GM12872 (cell line): ENCODE measurements around the gene LAMB4.

ENCODE experiments used
- CTCF ChIP-seq: IDR thresholded peaks from 3 replicates; pipeline ENCODE4 v1.5.1; 2011; ENCODE audit warnings: low read depth, mild to moderate bottlenecking, low read length, moderate library complexity; ENCODE audit not compliant: insufficient read depth

Gene LAMB4

DNA sequence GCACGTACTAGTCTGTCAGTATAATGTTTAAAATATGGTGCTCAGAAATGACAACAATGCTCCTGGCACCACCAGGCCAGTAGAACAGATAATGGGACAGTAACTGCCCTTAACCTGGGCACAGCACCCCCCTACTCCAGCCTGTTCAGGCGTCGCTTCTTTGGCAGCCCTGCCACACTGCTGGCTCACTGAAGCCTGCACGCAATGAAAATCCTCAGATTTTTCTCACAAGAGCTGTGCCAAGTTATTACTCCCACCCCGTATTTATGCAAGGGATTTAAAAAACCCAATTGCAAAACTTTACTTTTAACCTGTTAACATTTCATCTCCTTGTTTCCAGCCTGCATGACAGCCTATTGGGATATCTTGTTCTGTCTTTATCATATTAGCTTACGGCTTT is 70.6 kb downstream of the LAMB4 start:
- TF ChIP-seq CTCF, result no peak

DNA sequence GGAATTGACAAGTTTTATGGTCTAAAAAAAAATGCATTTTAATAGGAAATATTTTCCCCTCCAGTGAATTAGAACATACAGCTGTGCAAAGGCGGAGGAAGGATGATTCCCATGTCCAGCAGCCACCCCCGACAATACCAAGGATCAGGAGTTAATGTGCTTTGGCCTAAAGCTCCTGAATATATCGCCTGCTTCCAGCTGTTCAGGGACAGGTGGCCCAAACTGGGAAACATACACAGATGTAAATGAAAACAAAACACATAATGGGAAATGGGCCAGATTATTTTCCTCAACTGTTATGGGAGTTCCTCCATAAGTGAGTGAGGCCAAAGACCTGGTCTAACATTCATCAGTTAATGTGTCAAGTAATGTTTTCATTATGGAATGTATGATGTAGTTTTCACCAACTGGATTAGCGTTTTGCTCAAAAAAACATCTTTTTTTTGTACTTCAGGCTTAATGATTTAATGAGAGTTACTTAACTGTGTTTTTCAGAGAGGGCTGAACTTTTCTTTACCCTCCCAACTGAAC is 72.1 kb downstream of the LAMB4 start:
- TF ChIP-seq CTCF, result no peak

DNA sequence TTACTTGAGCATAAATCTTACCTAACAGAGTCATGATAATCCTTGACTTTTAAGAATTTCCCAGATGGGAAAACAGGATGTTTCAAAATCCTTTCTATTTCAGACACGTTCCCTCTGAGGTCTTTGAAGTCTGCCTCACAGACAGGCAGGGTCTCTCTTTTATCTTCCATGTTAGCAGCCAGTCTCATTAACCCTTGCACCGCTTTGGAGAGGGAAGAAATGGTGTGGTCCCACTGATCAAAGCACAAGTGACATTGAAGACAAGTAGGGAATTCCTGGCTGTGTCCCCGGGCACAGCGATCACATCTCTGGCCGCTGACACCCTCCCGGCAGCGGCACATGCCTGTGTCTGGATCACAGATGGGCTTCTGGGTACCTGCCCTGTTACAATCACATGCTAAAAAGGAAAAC is 74.5 kb downstream of the LAMB4 start:
- TF ChIP-seq CTCF, result no peak

DNA sequence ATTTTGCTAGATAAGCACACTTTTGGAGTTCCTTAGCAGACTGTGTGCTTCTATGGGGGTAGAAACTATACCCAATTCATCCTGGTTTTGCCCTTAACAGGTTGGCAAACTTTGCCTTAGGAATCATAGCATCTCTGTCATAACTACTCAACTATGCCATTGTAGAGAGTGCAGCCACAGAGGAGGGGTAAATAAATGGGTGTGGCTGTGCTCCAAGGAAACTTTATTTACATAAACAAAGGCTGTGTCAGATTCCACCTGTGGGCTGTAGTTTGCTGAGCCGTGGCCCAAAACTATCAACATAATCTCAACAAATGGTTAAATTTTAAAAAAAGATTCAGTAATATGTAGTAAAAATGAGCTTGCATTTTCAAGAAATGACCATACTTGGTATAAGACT is 75.6 kb downstream of the LAMB4 start:
- TF ChIP-seq CTCF, result no peak

GRCh38 chr7:108053250-108053649 is 76.9 kb downstream of the LAMB4 start:
- TF ChIP-seq CTCF, result no peak

- TF ChIP-seq CTCF, result no peak
Measured at GRCh38 chr7:108051454-108051853, 78.7 kb downstream of the LAMB4 start.

GRCh38 chr7:108049962-108050361 is 80.2 kb downstream of the LAMB4 start:
- no peak for TF ChIP-seq CTCF

GRCh38 chr7:108048422-108048821 is 81.7 kb downstream of the LAMB4 start:
- no peak for TF ChIP-seq CTCF
